Measurements from ENCODE around the gene AMMECR1L.

- TF ChIP-seq EP300 (conservative IDR thresholded peaks at IDR 0.05; ENCODE audit: poor library complexity, severe bottlenecking), result no peak
- TF ChIP-seq CTCF (IDR thresholded peaks at IDR 0.05; ENCODE audit: poor library complexity, severe bottlenecking), result no peak
- no peak for TF ChIP-seq EZH2 (IDR thresholded peaks at IDR 0.05; ENCODE audit: borderline replicate concordance, insufficient read depth, low read length, poor library complexity, severe bottlenecking)
- TF ChIP-seq RAD21 (conservative IDR thresholded peaks at IDR 0.05), result no peak
- no peak for TF ChIP-seq REST (IDR thresholded peaks at IDR 0.05; ENCODE audit: borderline replicate concordance)
Observed at GRCh38 chr2:127841466-127842178, 44.1 kb downstream of the AMMECR1L start.
